MCF 10A (cell line): Measurements from ENCODE around the gene TMBIM4. TPM values are rescaled to one million over a fixed set of nuclear protein-coding genes. Genes with fewer than 3 reads are reported as not detected.
"Not testable (repeated sequence)": the region's sequence is repeated elsewhere in the genome, so short reads cannot be mapped to it uniquely, and the experiment has no call there.

Source experiments
- Bru-seq: library from RNA; stranded (reverse); fragments of 400-500 nt; gene quantifications from one replicate; lab custom pipeline; 2021; lab: Mats Ljungman, UMichigan
- BruChase-seq, 2 experiments: library from RNA; stranded (reverse); fragments of 400-500 nt; gene quantifications; one replicate each; lab custom pipeline; 2021; lab: Mats Ljungman, UMichigan
- BruUV-seq: library from RNA; stranded (reverse); fragments of 400-500 nt; replicated peaks from 2 replicates; lab custom pipeline; 2021; lab: Mats Ljungman, UMichigan
- CTCF ChIA-PET: fragments of 300-600 bp; sonication (Branson Sonifier 250); formaldehyde crosslinking; extraction: SDS; loops from one replicate; lab custom pipeline; 2021; ENCODE audit warnings: antibody characterized with exemption, inconsistent platforms; lab: Yijun Ruan, JAX
- POLR2A ChIA-PET: fragments of 300-600, 350-650 bp; sonication (Branson Sonifier 250); formaldehyde crosslinking; extraction: SDS; loops from one replicate; lab custom pipeline; 2020; ENCODE audit warnings: antibody characterized with exemption, inconsistent platforms; lab: Yijun Ruan, JAX
- DNase-seq: peaks from one replicate; pipeline ENCODE4 v3.0.0-alpha.2; 2018; ENCODE audit not compliant: unreplicated experiment
- H3K27ac Mint-ChIP-seq: one replicate; pipeline ENCODE4 v1.8.0; 2022; ENCODE audit warnings: mild to moderate bottlenecking, low read depth, mixed read lengths; ENCODE audit not compliant: unreplicated experiment
- H3K27me3 Mint-ChIP-seq: one replicate; pipeline ENCODE4 v1.8.0; 2022; ENCODE audit warnings: mixed read lengths; ENCODE audit not compliant: insufficient read depth, unreplicated experiment
- H3K36me3 Mint-ChIP-seq: one replicate; pipeline ENCODE4 v1.8.0; 2022; ENCODE audit warnings: mild to moderate bottlenecking, moderate library complexity, mixed read lengths; ENCODE audit not compliant: insufficient read depth, unreplicated experiment
- H3K4me1 Mint-ChIP-seq: one replicate; pipeline ENCODE4 v1.8.0; 2022; ENCODE audit warnings: mixed read lengths; ENCODE audit not compliant: insufficient read depth, unreplicated experiment
- H3K4me3 Mint-ChIP-seq: one replicate; pipeline ENCODE4 v1.8.0; 2022; ENCODE audit warnings: mild to moderate bottlenecking, moderate library complexity, mixed read lengths; ENCODE audit not compliant: unreplicated experiment
- H3K9me3 Mint-ChIP-seq: one replicate; pipeline ENCODE4 v1.8.0; 2022; ENCODE audit warnings: mixed read lengths; ENCODE audit not compliant: unreplicated experiment
- intact Hi-C: fragments of 100-400 bp; cut with micrococcal nuclease; formaldehyde crosslinking; loops from 2 replicates; pipeline ENCODE4 v1.14.1; 2022
- long read RNA-seq: library from polyadenylated mRNA; stranded (forward); transcript quantifications from one replicate; pipeline ENCODE4 v2.0.0, GENCODE V29; 2022
- total RNA-seq: library from RNA; stranded (reverse); gene quantifications from 2 replicates; pipeline ENCODE4 v1.2.3, GENCODE V29; 2022
- TF ChIP-seq, protein P1 (sequence below): fragments of 200-600 bp; IDR thresholded peaks from one replicate; pipeline ENCODE4 v1.8.0; 2022; ENCODE audit warnings: antibody characterized with exemption, mild to moderate bottlenecking; ENCODE audit not compliant: unreplicated experiment

TMBIM4 gene, protein sequence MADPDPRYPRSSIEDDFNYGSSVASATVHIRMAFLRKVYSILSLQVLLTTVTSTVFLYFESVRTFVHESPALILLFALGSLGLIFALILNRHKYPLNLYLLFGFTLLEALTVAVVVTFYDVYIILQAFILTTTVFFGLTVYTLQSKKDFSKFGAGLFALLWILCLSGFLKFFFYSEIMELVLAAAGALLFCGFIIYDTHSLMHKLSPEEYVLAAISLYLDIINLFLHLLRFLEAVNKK
- total RNA-seq (58.5 and 74.3 TPM in 2 replicates), Bru-seq, nascent RNA (percentile 86 among the genes with signal in this experiment), BruChase-seq, experiment 1, labeled RNA remaining after a 6-hour chase (percentile 90 among the genes with signal in this experiment), BruChase-seq, experiment 2, labeled RNA remaining after a 2-hour chase (percentile 90 among the genes with signal in this experiment)
- long read RNA-seq, transcript TMBIM4-202 (7 exons, 2,952 nt), result major isoform, 140 of 167 reads
- long read RNA-seq, partial matches to known transcripts, result 0 of 167 reads
- long read RNA-seq, other reads (novel, unspliced or antisense), result 23 of 167 reads

DNA sequence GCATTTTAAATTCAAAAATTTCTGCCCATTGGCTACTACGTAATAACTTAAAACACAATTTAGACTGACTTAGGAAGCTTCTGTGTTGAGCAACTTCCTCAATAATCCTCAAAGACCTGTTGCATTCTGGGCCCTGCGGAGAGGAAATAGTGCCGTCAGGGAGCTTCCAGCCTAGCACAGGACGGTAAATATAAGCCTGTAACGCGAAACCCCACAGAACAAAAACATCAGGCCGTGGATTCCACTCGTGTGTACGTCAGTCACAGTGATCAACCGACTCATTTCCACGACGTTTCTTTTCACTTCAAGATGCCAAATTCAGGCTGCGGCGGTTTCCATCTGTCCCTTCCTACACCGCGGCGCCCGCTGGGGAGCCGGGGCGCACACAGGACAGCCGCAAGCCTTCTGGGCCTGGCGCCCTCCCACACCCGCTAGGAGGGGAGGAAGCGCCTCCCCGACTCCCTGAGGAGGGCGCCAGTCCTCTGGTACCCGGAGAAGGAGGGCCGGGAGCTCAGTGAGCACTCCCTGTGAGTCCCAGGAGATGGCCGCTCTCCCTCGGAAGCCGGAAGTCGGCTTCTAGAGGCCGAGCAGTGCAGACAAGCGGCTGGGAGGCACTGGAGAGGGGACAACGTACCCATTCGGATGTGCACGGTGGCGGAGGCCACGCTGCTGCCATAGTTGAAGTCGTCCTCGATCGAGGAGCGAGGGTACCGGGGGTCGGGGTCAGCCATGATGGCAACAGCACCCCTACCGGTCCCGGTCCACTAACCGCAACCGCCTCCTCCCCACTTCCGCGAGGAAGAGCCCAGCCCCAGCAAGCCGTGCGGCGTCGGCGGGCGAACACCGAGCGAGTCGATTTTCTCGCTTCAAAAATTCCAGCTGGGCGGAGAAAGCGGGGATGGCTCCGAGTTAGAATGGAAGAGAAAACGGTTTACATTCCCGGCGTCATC lies at the start of gene TMBIM4:
TMBIM4 (minus strand) TSS at position 776 of the 950 bp plus-strand sequence; CDS start at position 731, 45 bp downstream.
- TF ChIP-seq, protein P1, sequence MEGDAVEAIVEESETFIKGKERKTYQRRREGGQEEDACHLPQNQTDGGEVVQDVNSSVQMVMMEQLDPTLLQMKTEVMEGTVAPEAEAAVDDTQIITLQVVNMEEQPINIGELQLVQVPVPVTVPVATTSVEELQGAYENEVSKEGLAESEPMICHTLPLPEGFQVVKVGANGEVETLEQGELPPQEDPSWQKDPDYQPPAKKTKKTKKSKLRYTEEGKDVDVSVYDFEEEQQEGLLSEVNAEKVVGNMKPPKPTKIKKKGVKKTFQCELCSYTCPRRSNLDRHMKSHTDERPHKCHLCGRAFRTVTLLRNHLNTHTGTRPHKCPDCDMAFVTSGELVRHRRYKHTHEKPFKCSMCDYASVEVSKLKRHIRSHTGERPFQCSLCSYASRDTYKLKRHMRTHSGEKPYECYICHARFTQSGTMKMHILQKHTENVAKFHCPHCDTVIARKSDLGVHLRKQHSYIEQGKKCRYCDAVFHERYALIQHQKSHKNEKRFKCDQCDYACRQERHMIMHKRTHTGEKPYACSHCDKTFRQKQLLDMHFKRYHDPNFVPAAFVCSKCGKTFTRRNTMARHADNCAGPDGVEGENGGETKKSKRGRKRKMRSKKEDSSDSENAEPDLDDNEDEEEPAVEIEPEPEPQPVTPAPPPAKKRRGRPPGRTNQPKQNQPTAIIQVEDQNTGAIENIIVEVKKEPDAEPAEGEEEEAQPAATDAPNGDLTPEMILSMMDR, result peak; percentile 61
- POLR2A ChIA-PET, result interaction anchor here (0.5 to 2.6 kb wide), 37 partner anchors 7 to 1107 kb away, joined by 3 to 70 read pairs (median 4); partner anchors contain the start of genes CAND1, HELB, LEMD3 and LLPH
- intact Hi-C loops, result loop anchor here (1.0 kb wide), 1 partner anchor 133 kb away; the partner anchor contains the start of gene HELB
- Mint-ChIP-seq H3K27me3 (no peaks in the 10 kb centered on the region), H3K4me1 (peaks cover 20% of the 10 kb centered on the region), H3K36me3 (peaks cover 17% of the 10 kb centered on the region), H3K9me3 (no peaks in the 10 kb centered on the region), H3K4me3 (peak within 1 kb of the TSS; percentile 98), H3K27ac (peak within 1 kb of the TSS; percentile 98)
- TSS peak; percentile 84 for BruUV-seq
- peak; percentile 86 for DNase-seq
- CTCF ChIA-PET, result interaction anchor here (0.6 to 2.1 kb wide), 15 partner anchors 9 to 1608 kb away, joined by 3 to 13 read pairs (median 4); no protein-coding TSS in a partner anchor

DNA sequence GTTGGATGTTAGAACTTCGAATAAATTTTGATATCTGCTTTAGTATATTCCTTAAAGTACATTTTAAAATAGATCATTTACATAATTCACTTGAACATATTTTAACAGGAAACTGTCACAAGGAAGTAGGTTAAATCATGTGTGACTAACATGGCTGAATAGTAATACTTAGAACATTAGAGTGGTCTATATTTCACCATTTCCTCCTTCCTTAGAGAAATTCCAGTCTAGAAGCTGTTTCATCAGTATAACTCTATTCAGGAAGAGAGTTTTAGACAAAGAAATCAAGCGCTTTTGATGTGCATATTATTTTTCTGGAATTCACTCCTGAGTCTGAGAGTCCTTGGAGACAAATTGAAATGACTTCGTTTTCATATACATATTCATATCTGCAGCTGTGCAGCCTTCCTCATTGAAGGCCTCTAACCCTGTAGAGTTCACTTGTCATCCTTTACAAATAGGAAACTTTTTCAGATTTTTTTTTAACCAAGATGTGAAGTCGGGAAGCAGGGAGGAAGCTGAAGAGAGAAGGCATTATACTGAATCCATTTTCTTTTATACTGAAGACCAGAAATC lies 47.6 kb upstream of the TMBIM4 start:
- Mint-ChIP-seq H3K36me3 (no peaks in the 10 kb centered on the region), H3K4me3 (no peak overlapping the region), H3K27me3 (peaks cover 44% of the 10 kb centered on the region), H3K9me3 (peaks cover 13% of the 10 kb centered on the region), H3K4me1 (no peaks in the 10 kb centered on the region), H3K27ac (no peak overlapping the region)
- DNase-seq, result no peak
- ChIA-PET CTCF (no interaction called here), POLR2A (interaction anchor here (0.9 kb wide), 1 partner anchor 48 kb away, joined by 3 read pairs; the partner anchor contains the start of gene TMBIM4)
- no TSS peak for BruUV-seq
- TF ChIP-seq, protein P1, result no peak
- intact Hi-C loops, result no loop called here

DNA sequence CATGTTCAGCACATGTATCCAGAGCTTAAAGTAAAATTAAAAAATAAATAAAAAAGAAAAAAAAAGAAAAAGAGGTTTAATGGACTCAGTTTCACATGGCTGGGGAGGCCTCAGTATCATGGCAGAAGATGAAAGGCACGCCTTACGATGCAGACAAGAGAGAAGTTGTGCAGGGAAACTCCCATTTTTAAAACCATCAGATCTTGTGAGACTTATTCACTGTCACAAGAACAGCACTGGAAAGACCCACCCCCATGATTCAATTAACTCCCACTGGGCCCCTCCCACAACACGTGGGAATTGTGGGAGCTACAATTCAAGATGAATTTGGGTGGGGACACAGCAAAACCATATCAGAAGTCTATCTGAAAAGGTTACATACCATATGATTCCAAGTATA lies 43.2 kb upstream of the TMBIM4 start:
- DNase-seq, H3K4me3 Mint-ChIP-seq, H3K9me3 Mint-ChIP-seq, intact Hi-C loops, BruUV-seq, H3K27ac Mint-ChIP-seq, H3K36me3 Mint-ChIP-seq, H3K4me1 Mint-ChIP-seq: not testable (repeated sequence)
- H3K27me3 Mint-ChIP-seq, result peaks cover 82% of the 10 kb centered on the region
- ChIA-PET POLR2A (interaction anchor here (0.6 kb wide), 1 partner anchor 12 kb away, joined by 3 read pairs; no protein-coding TSS in a partner anchor), CTCF (interaction anchor here (1.1 kb wide), 1 partner anchor 13 kb away, joined by 3 read pairs; no protein-coding TSS in a partner anchor)

DNA sequence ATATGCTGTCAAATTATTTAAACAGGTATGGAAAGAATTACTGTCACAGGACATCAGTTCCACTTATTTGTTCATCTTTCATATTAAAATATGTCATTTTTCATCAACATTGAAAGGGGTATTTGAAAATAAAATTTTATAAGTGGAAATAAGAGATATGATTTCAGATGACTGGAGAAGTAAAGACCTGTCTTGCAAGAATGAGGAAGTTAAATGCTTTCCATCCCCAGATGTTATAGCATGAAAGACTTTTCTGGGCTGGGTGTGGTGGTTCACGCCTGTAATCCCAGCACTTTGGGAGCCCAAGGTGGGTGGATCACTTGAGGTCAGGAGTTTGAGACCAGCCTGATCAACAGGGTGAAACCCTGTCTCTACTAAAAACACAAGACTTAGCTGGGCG lies 41.8 kb upstream of the TMBIM4 start:
- peaks cover 85% of the 10 kb centered on the region for H3K27me3 Mint-ChIP-seq
- H3K4me3 Mint-ChIP-seq, intact Hi-C loops, H3K9me3 Mint-ChIP-seq, H3K27ac Mint-ChIP-seq, H3K36me3 Mint-ChIP-seq, H3K4me1 Mint-ChIP-seq, BruUV-seq, DNase-seq: not testable (repeated sequence)
- POLR2A ChIA-PET, result interaction anchor here (0.6 kb wide), 1 partner anchor 809 kb away, joined by 3 read pairs; no protein-coding TSS in a partner anchor
- CTCF ChIA-PET, result interaction anchor here (1.1 kb wide), 1 partner anchor 12 kb away, joined by 3 read pairs; no protein-coding TSS in a partner anchor
